Fibroblast of skin of right biceps (primary cell): ENCODE results near the gene HABP2.
A peak's percentile ranks its signal among the peaks of the same experiment; 100 is the strongest.

Experiments
- DNase-seq: peaks from one replicate; pipeline ENCODE4 v3.0.0-alpha.2; 2013

Gene HABP2

DNA sequence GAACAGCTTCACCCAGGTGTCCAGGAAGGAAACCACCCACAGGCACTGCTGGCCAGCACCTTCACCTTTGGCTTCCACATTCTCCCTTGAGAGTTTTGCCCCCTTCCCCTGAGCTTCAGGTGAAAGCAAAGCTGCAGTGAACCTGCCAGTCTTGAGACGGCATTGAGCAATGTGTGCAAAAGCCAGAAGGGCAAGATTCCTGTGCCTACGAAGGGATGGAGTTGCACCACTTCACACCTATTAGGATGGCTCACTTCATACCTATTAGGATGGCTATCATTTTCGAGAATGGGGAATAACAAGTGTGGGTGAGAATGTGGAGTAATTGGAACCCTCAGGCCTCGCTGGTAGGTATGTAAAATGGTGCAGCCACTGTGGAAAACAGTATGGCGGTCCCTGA lies 7.2 kb downstream of the HABP2 start:
- no peak for DNase-seq

DNA sequence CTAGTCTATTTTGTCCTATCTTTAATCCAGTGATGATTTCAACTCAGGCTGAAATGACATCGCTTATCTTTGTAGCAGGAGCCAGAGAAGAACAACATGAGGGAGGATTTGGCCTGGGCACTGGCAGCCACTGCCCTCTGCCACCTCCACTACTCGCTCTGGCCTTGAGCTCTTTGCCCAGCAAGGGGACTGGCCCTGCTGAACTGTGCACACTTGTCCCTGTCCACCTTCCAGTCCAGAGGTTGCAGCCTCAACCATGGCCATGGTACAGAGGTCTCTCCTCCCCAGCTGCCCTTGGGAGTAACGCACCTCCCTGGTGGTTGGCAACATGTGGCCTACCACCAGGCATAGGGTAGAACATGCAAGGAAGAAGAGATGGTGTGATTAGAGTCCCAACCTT lies 8.4 kb downstream of the HABP2 start:
- no peak for DNase-seq

DNA sequence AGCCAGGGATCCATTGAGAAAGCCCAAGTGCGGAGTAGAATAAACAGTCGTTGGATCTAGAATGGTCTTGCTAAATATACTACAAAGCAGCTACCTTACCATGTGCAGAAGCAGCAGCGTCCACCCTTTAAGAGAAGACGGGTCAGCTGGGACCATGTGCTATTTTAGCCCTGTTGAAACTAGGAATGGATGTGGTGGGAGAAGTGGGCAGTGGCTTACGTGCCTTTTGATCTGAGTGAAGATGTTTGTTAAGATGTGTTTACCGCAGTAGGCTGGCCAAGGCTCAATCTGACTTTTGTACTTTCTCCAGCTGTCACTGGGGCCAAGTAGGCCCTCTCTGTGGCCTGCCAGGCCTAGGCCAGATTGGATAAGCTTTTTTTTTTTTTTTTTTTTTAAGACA lies 9.2 kb downstream of the HABP2 start:
- no peak for DNase-seq

DNA sequence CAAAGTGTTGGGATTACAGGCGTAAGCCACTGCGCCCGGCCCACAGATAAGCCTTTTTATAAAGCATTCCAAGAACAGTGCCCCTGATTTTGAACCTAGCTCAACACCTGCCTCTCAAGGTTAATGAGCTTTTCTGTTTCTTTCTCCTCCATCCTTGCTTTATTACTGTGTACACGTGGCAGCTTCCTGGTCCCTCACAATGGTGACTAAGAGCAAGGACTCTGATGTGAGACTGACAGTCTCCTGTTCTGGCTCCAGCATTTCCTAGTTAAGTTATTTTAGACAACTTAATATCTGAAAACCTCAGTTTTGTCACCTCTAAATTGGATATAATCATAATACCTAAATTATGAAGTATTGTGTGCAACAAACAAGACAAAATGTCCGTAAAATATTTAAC lies 9.9 kb downstream of the HABP2 start:
- no peak for DNase-seq

DNA sequence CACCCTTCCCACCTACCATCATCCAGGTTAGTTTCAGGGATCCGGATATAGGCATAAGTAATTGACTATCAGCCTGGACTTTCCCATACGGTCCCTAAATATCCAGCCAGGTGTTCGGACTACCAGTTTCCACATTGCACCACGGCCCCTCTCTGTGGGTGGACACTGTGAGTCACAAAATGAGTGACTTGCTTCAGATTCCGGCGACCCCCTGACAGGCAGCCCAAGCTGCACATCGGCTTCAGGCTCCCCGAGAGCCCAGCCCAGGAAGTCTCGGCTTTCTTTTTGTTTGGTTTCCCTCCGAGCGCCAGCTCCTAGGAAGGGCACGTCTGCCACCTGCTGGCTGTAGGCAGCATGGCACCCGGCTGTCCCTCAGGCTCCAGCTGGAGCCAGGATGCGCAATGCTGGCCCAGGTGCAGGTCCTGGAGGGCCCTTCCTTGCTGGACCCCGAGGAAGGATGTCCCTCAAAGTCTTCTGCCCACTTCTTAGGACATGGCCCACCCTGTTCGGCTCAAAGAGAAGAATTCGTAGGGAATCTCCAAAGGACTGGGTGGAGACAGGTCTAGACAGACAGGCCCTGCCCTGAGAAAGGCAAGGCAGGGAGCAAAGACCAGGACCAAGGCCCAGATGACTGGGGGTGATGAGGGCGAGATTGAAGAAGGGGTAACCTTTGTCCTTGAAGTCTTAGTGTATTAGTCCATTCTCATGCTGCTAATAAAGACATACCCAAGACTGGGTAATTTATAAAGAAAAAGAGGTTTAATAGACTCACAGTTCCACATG lies 10.6 kb downstream of the HABP2 start:
- DNase-seq, result peak; percentile 67

DNA sequence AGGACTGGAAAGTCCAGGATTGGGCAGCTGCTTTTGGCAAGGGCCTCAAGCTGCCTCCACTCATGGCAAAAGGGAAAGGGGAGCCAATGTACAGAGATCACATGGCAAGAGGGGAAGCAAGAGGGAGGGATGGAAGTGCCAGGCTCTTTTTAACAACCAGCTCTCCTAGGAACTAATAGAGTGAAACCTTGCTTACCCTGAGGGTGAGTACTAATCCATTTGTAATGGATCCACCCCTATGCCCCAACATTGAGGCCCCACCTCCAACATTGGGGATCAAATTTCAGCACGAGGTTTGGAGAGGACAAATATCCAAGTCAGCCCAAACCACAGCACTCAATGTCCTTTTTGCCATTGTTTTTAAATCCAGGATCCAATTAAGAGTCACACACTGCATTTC lies 12.5 kb downstream of the HABP2 start:
- no peak for DNase-seq

DNA sequence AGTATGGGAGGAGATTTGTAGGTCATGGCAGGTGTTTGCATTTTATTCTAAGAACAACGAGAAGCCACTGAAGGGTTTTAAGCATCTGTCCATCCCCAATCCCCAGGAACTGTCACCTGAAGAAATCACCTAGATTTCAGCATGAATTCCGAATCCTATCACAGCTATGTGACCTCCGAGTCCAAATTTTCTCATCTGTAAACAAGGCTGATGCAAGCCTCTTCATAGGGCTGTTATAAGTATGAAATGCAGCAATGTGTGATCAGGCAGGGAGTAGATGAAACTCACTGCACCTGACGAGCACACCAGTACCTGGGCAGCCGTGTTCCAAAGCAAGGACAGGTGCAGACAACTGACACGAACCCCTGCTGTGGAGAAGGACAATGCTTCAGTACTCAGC lies 14.0 kb downstream of the HABP2 start:
- no peak for DNase-seq

DNA sequence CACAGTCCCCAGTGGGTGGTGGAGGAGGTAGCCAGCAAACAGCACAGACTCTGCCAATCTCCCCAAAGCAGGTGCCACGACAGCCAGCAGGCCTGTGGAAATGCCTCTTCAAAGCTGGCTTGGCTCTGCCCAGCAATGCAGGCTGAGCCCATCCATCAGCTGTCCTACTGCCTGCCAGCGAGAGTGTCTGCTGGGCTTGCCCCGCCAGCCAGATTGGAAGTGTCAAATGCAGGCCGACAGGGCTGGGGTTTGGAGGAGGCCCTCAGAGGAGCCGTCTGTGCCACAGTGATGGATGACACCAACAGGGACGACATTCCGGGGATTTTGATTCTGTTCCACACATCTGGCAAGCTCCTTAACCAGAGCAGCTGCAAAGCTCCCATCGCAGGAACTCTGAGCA lies 16.7 kb downstream of the HABP2 start:
- DNase-seq, result no peak

DNA sequence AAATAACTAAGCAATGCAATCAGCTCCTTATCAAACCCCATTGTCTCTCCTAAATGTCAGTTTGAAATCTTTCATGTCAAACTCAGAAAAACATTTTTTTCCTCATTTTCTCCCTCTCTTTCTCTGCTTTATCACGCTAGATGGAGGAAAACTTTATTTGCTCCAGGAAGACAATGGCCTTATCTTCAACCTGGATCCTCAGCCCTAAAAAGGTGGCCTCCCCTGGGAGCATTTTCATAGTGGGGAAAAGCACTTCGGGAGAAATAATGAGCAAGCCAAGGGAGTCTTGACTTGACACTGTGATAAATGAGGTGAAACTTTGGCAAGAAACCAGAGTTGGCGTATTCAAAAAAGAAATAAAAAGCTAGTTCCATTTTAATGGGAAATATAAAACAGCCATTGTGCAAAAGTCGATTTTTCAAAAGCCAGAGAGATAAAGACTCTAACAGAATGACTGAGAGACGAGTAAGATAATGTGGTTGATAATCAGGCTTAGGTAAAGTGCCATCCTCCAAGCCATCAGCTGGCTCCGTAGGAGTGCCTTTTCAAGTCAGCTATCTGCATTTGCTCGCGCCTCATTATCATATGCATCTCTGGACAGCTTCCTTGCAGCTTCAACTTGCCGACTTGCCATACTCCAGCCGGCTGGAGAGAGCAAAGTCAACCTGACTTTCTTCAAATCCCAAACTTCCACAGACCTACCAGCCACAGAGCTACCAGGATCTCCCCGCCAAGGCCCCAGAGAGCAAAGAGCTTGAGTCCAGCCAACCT lies 19.9 kb downstream of the HABP2 start:
- no peak for DNase-seq

DNA sequence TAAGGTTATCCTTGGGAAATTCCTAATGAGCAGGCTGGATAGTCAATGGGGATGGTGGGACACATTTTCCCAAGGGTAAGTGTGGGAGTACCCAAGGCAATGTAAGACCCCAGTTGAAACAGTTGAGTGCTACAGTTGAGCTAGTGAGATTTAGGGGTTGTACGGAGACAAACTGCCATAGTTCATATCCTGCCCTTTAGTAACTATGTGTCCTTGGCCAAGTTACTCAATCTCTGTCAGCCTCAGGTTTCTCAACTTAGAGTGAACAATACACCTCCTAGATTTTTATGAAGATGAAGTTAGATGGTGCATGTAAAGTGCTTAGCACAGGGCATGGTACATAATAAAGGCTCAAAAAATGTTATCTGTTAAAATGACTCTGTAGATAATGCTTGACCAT lies 20.5 kb downstream of the HABP2 start:
- no peak for DNase-seq

DNA sequence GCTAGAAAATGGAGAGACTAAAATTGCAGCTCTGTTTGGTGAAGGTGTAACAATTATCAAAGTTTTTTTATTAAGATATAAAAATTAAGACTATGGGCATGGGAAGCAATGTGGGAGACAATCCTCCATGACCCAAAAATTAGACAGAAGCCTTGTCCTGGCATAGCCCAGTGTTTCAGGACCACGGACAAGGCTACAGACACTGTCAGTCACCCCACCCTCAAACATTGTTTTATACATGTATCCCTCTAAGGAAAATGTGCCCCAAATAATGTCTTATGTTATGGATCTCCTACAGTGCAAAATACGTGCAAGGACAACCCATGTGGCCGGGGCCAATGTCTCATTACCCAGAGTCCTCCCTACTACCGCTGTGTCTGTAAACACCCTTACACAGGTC lies 24.0 kb downstream of the HABP2 start:
- peak; percentile 33 for DNase-seq

DNA sequence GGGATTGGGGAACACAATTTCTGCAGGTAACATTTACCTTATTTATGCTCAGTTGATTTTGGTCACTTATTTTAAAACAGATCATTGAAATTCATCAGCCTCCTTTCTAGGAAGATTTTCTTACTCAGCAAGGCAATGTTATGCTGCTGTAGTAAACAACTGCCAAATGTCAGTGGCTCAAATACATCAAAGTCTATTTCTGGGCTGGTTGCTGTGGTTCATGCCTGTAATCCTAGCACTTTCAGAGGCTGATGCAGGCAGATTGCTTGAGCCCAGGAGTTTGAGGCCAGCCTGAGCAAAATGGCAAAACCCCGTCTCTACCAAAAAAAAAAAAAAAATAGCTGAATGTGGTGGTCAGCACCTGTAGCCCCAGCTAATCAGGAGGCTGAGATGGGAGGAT lies 25.9 kb downstream of the HABP2 start:
- no peak for DNase-seq

DNA sequence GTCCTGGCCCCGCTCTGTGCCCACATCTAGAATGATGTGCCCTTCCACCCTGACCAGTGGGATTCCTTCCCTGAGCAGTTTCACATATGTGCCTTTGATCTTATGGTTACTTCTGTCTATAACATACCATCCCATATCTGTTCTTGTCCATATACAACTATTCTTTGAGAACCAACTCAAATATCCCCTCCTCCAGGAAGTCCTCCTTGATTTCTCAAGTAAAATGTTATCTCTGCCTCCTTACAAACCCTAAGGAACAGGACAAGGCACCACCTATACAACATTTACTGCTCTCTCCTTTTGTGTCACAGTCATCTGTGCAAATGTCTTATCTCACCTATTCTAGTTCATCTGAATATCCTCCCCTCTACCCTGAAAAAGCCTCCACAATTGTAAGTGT lies 28.2 kb downstream of the HABP2 start:
- no peak for DNase-seq

DNA sequence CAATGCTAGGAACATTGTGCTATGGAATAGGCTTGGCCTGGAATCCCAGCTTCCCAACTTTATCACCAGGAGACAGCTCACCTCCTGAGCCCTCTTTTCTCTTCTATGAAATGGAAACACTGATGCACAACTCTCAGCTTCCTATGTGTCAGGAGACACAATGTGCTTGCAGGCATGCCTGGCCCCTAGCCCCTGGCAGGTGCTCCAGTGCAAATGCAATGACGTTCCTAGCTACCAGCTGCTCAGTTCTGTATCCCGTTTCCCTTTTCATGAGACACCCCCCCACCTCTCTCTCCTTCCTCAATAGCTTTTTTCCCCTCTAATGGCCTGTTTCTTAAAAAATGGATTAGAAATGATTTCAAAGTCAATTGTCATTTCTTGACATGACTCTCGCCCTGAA lies 30.7 kb downstream of the HABP2 start:
- no peak for DNase-seq

DNA sequence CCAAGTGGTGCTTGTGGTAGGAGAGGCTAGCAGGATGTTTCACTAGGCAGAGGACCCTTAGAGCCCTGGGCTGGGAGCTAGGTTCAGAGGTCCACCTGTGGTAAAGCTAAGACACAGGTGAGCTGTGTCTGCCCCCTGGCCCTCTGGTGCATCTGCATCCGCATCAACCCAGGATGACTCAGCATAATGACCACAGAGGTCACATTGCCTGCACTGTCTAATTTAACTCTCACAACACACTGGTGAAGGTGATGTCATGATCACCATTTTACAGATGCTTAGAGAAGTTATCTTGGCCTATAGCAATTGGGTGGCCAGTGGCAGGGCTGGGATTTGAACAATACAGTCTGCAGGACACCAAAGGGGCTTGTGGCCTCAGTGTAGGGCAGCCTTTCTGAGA lies 33.1 kb downstream of the HABP2 start:
- DNase-seq, result no peak

DNA sequence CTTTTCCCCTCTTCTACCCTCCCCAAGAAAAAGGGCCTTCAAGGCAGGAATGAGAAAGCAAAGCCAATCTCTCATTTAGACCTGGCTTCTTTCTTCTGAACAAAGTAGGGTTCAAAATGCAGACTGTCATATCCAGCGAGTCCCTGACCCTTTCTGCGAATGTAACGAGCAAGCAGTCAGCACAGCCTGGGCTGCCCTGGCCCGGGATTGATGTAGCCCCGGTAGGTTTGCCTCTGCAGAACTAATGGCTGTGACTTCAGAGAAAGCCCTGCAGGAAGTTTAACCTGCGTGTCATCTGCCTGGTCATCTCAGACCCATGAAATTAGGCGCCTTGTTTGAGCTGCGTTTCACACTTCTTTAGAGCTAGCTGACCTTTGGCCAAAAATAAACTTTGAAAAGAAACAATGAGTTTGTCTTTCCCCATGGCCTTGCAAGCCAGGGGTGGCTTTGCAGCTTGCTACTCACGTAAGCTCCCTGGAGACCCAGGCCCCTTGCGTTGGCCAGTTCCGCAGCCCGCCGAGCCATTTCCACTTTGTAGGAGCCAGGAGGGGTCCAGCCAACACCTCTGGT lies 36.4 kb downstream of the HABP2 start:
- DNase-seq, result no peak

DNA sequence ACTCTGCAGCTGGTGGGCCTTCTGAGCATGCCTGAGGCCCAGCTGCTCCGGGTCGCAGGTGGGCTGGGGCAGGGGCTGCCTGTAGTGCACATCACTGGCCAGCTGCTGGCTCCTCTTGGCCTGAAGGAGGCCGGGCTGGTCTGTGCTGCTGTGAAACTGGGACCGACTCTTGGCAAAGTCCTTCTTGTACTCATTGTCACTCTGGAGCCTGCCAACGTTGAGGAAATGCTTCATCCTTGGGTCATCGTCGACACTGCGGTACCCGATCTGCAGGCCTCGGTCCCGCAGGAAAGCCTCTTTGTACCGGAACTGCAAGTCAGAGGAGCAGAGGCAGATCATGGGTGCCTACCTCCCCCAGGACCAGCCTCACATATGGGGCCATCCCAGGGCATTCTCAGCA lies 37.7 kb downstream of the HABP2 start:
- no peak for DNase-seq

DNA sequence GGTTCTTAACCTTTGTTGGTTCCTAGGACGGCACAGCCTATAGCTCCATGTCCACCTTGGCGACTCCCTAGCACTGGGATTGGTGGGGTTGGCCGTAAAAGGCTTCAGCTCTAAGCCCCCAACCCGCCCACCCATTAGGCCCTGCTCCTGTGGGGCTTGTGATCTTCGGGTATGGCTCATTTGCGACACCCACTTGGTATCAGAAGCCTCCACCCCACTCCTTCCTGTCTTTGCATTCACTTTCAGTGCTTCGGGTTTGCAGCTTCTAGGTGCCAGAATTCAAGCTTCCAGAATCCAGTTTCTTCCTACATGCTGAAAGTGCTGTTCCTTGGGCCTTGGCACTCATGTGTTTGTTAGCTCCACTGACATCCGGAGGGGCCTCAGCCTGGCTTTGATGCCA lies 39.5 kb downstream of the HABP2 start:
- DNase-seq, result no peak

DNA sequence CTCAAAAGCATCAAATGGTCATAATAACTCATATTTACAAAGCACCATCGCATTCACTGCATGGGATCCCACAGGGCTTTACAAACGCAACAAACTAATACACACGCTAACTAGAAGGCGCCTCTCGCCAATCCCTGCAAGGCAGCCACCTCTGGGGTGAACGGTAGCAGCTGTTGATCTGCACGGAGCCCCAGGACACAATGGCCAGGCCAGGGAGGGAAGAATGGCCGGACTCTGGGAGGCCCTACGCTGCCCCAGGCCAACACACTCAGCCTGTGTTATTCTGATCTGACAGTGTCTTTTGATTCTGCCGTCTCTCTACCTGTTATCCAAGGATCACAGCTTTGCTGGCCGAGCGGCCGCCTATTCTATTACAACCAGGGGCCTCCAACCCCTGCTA lies 41.8 kb downstream of the HABP2 start:
- no peak for DNase-seq

DNA sequence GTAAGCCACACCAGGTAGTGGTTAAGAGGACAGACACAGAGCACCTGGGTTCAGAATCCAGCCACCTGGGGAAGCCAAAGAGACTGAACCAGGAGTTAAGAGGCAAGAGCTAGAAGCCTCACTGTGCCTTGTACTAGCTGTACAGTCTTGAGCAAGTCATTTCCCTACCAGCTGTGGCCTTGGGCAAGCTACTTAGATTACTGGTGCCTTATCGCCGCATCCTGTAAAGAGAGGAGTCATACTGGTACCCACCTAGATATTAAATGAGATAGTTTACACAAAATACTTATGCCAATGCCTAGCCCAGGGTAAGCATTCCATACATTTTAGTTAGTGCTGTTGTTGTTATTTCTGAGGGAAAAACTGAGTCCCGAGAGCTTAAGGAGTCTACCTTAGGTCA lies 47.7 kb downstream of the HABP2 start:
- no peak for DNase-seq

DNA sequence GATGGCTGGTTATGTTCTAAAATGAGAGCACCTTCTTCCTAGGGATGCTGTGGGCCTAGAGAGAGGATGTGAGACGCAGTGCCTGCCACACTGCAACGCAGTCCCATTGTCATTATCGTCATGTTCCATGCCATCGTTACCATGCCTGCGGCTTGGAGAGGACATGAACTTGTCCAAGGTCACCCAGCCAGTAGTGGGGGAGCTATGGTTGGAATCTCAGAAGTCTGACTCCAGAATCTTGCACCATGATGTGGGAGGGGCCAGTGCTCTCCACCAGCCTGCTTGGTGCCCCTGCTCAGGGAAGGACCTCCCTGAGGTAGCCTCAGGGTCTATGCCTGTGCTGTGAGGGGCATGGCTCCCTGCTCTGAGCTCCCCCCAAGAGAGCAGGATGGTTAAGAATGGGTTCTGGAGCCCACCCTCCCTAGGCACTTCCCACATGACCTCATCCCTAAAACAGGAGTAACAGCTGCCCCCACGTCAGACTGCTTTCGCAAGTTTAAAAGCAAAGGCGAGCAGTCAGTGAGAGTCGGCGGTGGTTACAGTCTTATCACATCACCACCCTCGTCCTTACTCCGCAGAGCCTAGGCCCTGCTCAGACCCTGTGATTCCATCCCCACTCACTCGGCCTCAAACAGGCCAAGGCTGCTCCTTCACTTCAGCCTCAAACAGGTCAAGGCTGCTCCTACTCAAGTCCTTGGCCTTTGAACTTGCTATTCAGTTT lies 50.4 kb downstream of the HABP2 start:
- no peak for DNase-seq

DNA sequence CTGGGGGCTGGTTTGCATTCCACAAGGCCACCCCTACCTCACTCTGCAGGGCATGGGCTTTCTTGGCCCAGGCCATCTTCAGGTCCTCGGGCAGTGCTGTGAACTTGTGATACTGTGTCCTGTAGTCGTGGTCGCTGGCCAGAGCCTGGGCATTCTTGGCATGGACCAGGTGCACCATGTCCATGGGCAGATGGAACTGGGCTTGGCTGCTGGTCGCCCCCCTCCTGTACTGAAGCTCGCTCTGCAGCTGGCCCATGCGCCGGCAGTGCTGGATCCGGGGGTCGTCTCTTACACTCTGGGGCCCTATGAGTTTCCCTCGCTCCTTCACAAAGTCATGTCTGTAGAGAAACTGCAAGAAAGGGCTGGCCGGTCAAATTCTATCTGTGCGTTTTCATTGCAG lies 51.7 kb downstream of the HABP2 start:
- no peak for DNase-seq

DNA sequence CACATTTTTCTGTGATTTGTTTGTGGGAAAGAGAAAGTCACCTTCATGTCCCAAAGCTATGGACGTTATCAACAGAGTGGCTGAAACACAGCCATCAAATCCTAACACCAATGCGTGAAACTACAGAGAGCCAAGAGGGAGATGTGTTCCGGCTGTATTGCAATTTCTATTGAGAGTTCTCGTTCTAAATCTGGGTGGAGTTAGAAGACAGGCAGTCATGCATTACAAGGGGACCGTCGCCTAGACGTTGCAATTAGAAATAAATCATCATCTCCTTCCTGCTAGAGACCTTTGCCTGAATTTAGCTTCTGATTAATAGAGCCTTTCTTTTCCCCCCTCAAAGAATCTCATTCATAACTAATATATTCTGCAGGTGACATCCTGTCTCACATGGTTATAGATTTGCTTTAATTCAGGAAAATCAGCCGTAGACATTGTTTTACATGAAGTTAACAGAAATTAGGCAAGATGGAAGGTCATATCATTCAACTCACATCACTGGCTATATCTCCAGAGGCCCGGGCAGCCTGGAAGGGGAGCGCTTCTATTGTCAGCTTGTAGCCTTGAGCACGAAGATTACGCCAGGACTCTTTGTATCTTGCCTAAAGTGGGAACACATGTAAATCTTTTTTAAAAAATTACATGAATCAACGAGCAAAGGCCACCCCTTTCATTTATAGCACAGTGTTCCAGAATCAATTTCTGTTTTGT lies 52.6 kb downstream of the HABP2 start:
- no peak for DNase-seq
